Renal cortex interstitium (tissue), 11 donors: Measurements from ENCODE around the gene ISCU. TPM values are rescaled to one million over a fixed set of nuclear protein-coding genes. Genes with fewer than 3 reads are reported as not detected.
"Not testable (repeated sequence)": the region's sequence is repeated elsewhere in the genome, so short reads cannot be mapped to it uniquely, and the experiment has no call there.

ENCODE experiments used
- DNase-seq, 11 donors: peaks; one replicate each; pipeline ENCODE4 v3.0.0-alpha.2; 2013; ENCODE audit warnings: low read depth in 9 of 11, low spot score in 4 of 11; ENCODE audit errors: extremely low read depth in 1 of 11
- polyA plus RNA-seq, 3 donors: library from polyadenylated mRNA; unstranded; fragments of 120-200 nt; gene quantifications; one replicate each; pipeline ENCODE4 v1.2.1, GENCODE V29; 2013; ENCODE audit not compliant: insufficient read length in 3 of 3

Gene ISCU
- polyA plus RNA-seq, 3 donors: 104 to 115 (median 112) TPM

DNA sequence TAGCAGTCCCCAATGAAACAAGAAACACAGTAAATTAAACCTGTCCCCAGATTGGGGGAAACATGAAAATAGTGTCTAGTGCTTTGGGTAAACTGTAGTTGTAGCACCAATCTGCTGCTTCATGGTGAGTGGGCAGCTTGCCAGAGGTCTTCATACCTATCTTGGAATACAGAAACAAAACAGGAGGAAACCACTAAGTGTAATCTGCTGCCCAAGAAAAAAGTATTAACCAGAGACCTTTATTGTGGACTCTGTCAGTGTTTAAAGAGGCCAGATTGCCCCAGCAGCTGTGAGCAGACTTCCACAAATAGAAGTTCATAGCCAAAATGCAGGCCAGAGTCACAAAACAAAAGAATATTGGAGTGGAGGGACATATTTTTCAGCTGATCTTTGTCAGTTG lies 2.3 kb downstream of the ISCU start:
- no peak for DNase-seq

DNA sequence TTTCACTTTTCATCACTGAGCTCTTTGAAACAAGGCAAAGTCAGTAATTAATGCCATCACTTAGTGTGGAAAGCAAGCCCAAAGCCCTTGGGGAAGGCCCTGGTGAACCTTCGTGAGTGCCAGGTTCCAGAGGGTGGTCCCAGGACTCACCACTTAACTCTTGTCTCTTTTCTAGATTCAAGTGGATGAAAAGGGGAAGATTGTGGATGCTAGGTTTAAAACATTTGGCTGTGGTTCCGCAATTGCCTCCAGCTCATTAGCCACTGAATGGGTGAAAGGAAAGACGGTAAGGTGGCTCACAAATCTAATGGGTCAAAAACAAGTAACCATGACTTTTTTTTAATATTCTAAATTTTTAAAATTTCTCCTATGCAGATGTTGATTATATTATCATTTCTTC lies 2.8 kb downstream of the ISCU start:
- no peak for DNase-seq

DNA sequence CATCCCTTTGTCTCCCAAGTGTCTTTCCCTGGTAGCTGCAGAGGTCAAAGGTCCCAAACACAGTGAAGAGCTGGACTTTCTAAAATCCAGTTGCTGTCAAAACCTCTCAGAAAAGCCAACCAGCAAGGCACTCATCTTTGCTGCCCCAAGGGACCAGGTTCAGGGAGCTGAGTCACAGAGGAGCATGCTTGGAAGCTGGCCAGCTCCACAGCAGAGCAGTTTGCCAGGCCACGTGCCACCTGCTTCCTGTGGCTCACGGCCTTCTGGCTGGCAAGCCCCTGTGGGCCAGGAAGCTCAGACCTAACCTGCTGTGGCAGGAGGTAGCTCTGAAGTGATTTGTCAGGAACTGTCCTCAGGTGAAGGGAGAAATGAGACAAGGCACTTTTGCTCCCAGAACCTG lies 3.6 kb downstream of the ISCU start:
- no peak for DNase-seq

DNA sequence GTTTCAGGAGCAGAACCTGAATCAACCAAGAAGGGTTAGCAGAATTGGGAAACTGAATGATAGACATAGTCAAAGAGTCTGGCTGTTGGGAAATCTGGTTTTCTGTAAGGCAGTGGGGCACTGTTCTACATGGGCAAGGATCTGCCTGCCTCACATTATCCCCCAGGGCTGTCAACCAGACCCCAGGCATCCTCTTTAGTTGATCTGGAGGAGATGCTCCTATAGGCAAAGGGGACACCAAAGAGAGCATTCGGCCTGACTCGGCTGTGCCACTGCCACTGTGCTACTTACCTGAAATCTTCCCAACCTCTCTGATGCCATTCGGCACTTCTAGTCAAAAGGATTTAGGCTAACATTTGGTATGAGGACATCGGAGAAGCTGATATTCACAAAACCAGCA lies 4.1 kb downstream of the ISCU start:
- no peak for DNase-seq

DNA sequence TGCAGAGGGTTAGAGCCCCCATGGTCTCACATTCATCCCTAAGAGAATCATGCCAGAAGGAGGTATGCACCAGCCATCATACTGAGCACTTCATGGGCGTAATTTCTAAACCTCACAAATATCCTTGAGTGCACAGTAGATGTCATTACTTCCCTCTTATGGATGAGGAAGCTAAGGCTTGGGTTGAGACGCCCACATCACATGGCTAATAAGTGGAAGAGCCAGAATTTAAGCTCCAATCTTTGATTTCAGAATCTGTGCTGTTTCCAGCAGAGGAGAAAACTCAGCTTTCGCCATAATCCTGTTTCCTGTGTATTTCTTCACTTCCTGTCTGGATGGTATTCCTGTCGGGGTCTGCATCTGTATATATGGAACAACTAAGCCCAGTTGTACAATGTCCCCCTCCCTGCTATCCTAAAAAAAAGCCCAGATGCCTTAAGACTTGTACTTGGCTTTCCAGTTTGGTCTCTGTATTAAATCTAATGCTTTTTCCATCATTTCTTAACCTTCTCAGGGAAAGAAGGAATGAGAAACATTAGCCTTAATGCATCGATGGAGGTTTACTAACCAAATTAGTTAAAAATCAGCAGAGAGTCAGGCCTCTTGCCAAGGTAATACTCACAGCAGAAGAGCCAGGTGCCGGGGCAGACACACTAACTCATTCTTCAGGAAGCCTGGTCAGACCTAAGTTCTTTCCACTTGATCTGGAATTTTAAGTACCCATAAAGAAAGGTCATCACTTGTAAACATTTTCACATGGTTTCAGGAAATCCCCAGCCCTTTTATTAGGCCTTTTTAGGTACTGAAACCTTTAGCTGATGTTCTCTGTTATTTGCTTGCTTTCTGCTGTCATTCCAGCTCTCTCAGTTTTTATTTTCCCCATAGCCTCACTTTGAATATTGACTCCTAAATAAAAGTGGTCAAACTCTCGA lies 5.3 kb downstream of the ISCU start:
- DNase-seq: no peak

DNA sequence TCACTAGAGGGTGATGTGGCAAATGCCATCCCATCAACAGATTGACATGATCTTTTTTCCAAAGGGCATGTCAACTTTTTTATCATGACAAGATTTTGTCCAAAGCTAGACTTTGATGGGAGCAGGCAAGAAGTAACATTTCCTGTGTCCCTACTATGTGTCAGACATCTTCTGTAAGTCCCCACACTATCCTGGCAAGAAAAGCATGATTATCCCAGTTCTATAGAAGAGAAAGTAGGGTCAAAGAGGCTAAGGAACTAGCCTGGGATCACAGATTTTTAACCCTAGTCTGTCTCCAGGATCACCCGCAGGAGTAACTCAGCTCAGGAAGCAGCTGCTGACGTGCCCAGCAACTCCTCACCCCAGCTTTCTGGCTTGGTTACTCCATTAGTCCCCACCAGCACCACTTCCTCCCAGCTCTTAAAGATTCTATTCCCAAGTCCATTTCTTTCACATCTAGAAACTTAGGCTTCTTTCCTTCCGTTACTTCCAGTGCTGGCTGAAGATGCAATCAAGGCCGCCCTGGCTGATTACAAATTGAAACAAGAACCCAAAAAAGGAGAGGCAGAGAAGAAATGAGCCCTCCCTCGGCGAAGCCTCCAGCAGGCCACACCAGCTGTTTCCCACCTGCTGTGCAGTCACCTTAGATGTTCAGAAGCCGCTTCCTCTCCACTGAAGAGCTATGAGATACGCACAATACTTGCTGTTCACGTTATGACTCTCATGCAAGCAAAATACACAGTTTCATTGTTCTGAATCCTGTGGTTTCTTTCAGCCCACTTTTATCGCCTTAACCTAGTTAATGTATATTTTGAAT lies 6.2 kb downstream of the ISCU start:
- no peak for DNase-seq

DNA sequence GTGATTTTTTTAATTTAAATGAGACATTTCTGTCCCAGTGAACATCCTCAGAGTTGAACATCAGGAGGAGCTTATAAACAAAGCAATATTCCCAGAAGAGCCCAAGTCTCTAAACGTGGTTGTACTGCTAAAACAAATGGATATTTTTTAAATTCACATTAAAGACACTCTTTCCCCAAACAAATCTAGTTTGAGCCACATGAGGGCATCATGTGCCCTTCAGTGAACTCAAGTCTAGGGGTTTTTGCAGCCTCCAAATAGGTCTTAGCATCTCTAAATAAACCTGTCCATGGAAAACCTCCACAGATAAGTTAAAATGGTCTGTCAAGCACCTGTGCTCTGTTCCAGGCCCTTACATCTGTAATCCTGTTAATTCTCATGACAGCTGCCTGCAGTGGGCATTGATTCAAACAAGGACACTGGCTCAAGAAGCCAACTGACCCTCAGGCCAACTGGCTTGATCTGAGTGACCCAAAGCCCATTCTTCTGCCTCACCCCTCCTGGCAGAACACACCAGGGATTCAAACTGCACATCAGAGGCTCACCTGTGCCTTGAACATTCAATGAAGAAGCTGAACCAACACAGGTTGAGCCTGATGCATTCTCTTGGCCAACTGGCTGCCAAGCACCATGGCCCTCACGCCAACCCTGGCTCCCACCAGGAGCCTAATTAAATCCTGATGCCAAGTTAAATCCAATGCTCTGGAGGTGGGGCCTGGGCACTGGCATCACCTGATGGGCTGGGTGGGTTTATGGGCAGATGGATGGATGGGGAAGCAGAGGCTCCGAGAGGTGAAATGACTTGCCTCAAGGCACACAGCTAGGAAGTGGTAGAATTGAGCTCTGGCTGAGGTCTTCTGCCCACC lies 8.6 kb downstream of the ISCU start:
- DNase-seq: no peak

DNA sequence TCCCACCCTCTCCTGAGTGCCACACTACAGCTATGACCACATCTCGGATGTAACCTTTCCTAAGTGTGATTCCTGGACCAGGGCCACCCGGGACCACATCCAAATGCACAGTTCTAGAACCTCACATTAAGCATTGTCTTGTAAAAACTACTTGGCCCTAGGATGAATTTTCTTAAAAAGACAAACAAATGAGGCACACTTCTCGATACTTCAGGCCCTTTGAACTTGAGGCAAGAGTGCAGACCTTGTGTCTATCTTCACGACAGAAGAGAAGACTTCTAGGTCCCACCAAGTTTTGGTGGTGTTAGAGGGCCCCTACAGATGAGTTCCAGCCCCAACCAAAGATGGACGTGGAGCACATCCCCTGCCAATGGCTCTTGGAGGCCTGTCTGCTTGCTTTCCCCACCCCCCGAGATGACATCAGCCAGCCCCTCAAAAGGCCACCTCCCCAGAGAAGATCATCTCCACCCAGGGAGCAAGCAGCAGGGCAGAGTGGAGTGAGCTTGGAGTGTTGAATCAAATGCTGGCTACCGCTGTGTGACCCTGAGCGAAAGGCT lies 9.3 kb downstream of the ISCU start:
- no peak for DNase-seq

DNA sequence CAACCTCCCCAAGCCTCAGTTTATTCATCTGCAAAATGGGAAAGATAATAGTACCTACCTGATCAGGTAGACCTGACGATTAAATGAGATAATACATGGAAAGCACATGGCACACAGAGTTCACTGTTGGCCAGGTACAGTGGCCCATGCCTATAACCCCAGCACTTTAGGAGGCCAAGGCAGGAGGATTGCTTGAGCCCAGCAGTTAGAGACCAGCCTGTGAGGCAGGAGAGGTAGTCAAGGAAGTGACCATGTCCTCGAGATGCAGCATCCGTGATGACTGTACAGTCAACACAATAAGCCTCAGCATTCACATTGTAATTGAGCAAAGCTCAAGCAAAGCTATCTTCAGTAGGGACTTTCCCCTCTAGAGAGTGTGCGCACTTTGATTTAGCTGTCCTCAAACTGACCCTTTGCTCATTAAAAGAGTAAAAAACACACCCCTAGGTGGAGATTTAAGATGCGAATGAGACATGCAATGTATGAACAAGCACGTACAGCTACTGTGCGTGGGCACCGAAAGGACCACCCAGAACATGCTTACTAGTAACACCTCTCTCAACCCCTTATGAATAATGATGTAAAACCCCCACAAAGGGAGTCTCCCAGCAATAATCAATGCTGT lies 9.9 kb downstream of the ISCU start:
- no peak for DNase-seq

DNA sequence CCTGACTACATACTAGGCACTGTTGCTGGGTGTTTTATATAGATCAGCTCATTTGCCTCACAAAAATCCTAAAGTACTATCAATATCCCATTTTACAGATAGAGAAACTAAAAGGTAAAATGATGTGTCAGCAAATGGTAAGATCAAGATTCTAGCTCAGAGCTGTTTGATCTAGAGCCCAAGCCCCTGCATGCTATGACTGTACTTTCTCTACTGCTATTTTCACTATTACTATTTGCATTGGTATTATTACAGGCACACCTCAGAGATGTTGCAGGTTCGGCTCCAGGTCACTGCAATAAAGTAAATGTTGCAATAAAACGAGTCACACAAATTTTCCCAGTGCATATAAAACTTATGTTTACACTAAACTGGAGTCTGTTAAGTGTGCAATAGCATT lies 10.9 kb downstream of the ISCU start:
- DNase-seq: no peak

DNA sequence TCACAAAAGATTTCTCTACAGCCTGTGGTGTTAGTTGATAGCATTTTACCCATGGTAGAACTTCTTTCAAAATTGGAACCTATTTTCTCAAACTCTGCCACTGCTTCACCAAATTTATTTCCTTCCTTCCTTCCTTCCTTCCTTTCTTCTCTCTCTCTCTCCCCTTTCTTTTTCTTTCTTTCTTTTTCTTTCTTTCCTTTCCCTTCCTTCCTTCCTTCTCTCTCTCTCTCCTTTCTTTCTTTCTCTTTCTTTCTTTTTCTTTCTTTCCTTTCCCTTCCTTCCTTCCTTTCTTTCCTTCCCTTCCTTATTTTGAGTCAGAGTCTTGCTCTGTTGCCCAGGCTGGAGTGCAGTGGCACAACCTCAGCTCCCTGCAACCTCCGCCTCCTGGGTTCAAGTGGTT lies 11.9 kb downstream of the ISCU start:
- DNase-seq: not testable (repeated sequence)

DNA sequence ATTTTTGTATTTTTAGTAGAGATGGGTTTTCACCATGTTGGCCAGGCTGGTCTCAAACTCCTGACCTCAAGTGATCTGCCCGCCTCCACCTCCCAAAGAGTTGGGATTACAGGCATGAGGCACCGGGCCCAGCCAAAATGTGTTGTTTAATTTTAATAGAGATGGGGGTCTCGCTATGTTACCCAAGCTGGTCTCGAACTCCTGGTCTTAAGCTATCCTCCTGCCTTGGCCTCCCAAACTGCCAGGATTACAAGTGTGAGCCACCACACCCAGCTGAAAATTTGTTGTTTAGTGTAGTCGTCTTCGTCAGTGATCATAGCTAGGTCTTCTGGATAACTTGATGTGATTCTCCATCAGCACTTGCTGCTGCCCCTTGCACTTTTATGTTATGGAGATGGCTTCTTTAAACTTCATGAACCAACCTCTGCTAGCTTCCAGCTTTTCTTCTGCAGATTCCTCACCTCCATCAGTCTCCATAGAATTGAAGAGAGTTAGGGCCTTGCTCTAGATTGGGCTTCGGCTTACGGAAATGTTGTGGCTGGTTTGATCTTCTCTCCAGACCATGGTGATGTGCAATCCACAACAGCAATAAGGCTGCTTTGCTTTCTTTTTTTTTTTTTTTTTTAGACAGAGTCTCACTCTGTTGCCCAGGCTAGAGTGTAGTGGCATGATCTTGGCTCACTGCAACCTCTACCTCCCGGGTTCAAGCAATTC lies 13.0 kb downstream of the ISCU start:
- no peak for DNase-seq

DNA sequence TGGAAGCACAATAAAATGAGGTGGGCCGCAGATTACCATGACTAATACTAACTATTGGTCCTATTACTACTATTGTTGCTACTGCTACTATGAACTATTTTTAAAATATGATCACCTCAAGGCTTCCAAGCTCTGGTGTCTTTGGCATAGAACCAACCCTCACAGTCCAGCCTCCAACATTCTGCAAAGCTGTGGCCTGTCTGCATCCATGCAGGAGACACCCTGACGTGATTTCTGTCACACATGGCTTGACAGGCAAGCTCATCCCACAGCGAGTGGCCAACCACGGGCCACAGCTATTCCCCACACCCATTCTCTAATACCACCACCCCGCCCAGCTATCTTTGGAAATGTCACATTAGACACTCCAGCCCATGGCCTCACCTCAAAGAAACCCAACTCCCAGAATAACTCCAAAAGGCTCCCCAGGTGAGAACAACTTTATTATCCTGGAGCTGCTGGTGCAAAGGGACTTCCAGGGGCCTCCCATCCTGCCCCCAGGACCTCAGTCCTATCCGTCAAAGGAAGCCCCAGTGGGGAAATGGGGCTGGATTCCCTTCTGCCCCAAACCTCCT lies 14.4 kb downstream of the ISCU start:
- DNase-seq: no peak

DNA sequence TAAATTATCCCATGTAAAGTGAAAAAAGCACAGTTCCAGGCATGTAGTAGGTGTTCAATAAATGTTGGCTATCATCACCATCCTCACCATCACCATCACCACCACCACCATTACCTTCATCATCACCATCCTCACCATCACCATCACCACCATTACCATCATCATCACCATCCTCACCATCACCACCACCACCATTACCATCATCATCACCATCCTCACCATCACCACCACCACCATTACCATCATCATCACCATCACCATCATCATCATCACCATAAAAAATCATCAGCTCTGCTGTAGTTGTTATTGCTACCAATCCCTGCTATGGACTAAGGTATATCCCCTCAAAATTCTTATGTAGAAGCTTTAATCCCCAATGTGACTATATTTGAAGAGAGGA lies 15.1 kb downstream of the ISCU start:
- DNase-seq: no peak

DNA sequence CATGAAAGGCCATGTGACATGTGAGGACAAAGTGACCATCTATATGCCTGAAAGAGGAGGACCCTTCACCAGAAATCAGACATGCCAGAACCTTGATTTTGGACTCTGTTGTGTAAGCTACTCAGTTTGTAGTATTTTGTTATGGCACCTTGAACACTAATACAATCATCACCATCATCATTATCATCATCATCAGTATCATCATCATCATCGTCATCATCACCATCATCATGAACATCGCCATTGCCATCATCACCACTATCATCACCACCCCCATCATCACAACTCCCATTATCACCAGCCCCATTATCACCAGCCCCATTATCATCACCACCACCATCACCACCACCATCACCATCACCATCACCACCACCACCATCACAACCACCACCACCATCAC lies 15.9 kb downstream of the ISCU start:
- DNase-seq: no peak

DNA sequence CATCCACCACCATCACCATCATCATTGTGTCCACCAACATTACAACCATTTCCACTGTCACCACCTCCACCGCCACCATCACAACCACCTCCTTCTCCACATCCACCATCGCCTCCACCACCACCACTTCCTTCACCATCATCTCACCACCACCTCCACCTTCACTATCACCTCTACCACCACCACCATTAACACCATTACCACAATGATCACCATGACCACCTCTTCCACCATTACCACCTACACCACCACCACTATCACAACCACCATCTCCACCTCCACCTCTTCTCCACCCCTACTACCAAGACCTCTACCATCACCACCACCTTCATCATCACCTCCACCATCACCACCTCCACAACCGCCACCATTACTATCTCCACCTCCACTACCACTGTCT lies 16.4 kb downstream of the ISCU start:
- DNase-seq: no peak

DNA sequence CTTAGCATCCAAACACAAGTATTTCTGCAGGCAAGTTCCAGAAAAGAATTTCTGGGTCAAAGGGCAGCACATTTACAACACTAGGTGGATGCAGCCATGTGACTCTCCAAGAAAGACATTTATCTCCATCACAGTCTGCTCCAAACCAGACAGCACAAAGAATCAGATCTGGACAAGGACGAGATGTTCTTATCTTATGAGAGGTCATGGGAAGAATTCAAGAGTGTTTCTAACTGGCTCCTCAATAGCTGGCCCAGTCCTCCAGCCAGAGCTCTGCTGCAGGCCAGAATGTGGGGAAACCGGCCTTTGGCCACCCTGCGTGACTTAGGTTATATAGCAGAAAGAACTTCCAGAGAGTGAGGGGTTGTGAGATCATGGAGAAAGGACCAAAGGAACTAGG lies 18.1 kb downstream of the ISCU start:
- DNase-seq: no peak
